Ovary (tissue), 3 donors: ENCODE results near the gene SEC14L6.
"Not testable (repeated sequence)": the region's sequence is repeated elsewhere in the genome, so short reads cannot be mapped to it uniquely, and the experiment has no call there.

Source experiments
- POLR2A ChIP-seq: fragments of 450-650 bp; IDR thresholded peaks from one replicate; pipeline ENCODE4 v1.6.1; 2017; ENCODE audit warnings: antibody characterized with exemption, mild to moderate bottlenecking, moderate library complexity
- TF ChIP-seq, protein P1 (sequence below), 3 donors: fragments of 450-650 bp in 2 of 3; fragments of 200-600 bp in 1 of 3; IDR thresholded peaks; one replicate each; pipeline versions ENCODE4 v1.5.1 to v1.8.0; 2016 to 2022; ENCODE audit warnings: antibody characterized with exemption in 3 of 3, mild to moderate bottlenecking in 1 of 3
- donor health status: DM: no; HTN: no; CAD: no.

DNA sequence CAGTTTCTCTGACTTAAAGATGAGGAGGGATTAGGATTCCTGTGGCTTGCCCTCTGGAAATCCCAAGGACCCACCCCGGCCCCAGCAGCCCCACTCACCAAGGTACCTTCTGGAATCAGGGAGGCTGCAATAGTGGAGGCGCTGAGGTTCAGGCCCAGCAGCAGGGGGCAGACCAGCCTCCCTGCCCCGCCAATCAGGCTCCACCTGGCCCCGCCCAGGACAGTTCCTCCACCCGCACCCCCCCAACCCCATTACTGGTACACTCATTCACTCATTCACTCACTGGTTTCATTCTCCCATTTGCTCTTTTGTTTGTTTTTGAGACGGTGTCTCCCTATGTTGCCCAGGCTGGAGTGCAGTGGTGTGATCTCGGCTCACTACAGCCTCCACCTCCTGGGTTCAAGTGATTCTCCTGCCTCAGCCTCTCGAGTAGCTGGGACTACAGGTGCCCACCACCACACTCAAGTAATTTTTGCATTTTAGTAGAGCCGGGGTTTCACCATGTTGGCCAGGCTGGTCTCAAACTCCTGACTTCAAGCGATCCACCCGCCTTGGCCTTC lies 14.2 kb upstream of the SEC14L6 start:
- TF ChIP-seq, protein P1, sequence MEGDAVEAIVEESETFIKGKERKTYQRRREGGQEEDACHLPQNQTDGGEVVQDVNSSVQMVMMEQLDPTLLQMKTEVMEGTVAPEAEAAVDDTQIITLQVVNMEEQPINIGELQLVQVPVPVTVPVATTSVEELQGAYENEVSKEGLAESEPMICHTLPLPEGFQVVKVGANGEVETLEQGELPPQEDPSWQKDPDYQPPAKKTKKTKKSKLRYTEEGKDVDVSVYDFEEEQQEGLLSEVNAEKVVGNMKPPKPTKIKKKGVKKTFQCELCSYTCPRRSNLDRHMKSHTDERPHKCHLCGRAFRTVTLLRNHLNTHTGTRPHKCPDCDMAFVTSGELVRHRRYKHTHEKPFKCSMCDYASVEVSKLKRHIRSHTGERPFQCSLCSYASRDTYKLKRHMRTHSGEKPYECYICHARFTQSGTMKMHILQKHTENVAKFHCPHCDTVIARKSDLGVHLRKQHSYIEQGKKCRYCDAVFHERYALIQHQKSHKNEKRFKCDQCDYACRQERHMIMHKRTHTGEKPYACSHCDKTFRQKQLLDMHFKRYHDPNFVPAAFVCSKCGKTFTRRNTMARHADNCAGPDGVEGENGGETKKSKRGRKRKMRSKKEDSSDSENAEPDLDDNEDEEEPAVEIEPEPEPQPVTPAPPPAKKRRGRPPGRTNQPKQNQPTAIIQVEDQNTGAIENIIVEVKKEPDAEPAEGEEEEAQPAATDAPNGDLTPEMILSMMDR (IDR thresholded peaks at IDR 0.05): not testable (repeated sequence)
- TF ChIP-seq POLR2A: not testable (repeated sequence)
